ENCODE measurements around the gene ABCC3. TPM values are rescaled to one million over a fixed set of nuclear protein-coding genes. Genes with fewer than 3 reads are reported as not detected.
"Not testable (repeated sequence)": the region's sequence is repeated elsewhere in the genome, so short reads cannot be mapped to it uniquely, and the experiment has no call there.

Gene ABCC3
- total RNA-seq, 4 donors from 2014 or later: 297 to 655 (median 533) TPM

GRCh38 chr17:50679008-50679544, 44.4 kb downstream of the ABCC3 start:
- intact Hi-C loops (cut with DNase I; ENCODE audit: low total_unique reads) (no loop called here), in situ Hi-C loops (cut with MboI; ENCODE audit: low pct_ligation_motif_present in 1 of 4, low pct_unique_long_range_greater_than_20kb in 1 of 4, low sequenced_read_pairs in 3 of 4) (no loop called here)
- Histone ChIP-seq H3K4me1 (peaks cover 2 to 43% (median 37%) of the 10 kb centered on the region in 4 donors), H3K9me3 (no peaks in the 10 kb centered on the region), H3K36me3 (no peaks in the 10 kb centered on the region), H3K27ac (no peak overlapping the region), H3K27me3 (no peaks in the 10 kb centered on the region), H3K4me3 (no peak overlapping the region)
- TF ChIP-seq POLR2AphosphoS5 (IDR thresholded peaks at IDR 0.05) (no peak), EP300 (IDR thresholded peaks at IDR 0.05; ENCODE audit: low read depth) (no peak), CTCF (IDR thresholded peaks at IDR 0.05) (no peak), POLR2A (IDR thresholded peaks at IDR 0.05) (no peak)
- no peak for DNase-seq
- 89 to 92% methylated on average over 4 to 11 of the region's 11 CpGs for WGBS, 2 donors (ENCODE audit: low coverage in 1 of 2)

- no peaks in the 10 kb centered on the region for H3K9me3 ChIP-seq
- no peaks in the 10 kb centered on the region for H3K27me3 ChIP-seq
- peaks cover 2 to 42% (median 37%) of the 10 kb centered on the region in 4 donors for H3K4me1 ChIP-seq
- DNase-seq: no peak
- H3K36me3 ChIP-seq: no peaks in the 10 kb centered on the region
- no peak for TF ChIP-seq POLR2AphosphoS5 (IDR thresholded peaks at IDR 0.05)
- no peak for TF ChIP-seq EP300 (IDR thresholded peaks at IDR 0.05; ENCODE audit: low read depth)
- no peak for TF ChIP-seq POLR2A (IDR thresholded peaks at IDR 0.05)
- no peak for TF ChIP-seq CTCF (IDR thresholded peaks at IDR 0.05)
- in situ Hi-C loops (cut with MboI; ENCODE audit: low pct_ligation_motif_present in 1 of 4, low pct_unique_long_range_greater_than_20kb in 1 of 4, low sequenced_read_pairs in 3 of 4): no loop called here
- no peak overlapping the region for H3K27ac ChIP-seq
- intact Hi-C loops (cut with DNase I; ENCODE audit: low total_unique reads): no loop called here
- 95 to 100% methylated on average over 1 to 5 of the region's 5 CpGs for WGBS, 2 donors (ENCODE audit: low coverage in 1 of 2)
- H3K4me3 ChIP-seq: no peak overlapping the region
These were observed 45.4 kb downstream of the ABCC3 start for GRCh38 chr17:50680126-50680525.

- intact Hi-C loops (cut with DNase I; ENCODE audit: low total_unique reads); in situ Hi-C loops (cut with MboI; ENCODE audit: low pct_ligation_motif_present in 1 of 4, low pct_unique_long_range_greater_than_20kb in 1 of 4, low sequenced_read_pairs in 3 of 4); DNase-seq; H3K4me3 ChIP-seq; H3K36me3 ChIP-seq; H3K27me3 ChIP-seq; H3K9me3 ChIP-seq: not testable (repeated sequence)
- Histone ChIP-seq H3K27ac (peak overlapping the region; percentile 44 to 88 (median 54)), H3K4me1 (peaks cover 5 to 42% (median 37%) of the 10 kb centered on the region in 4 donors)
- WGBS, 2 donors (ENCODE audit: low coverage in 1 of 2): 53 to 65% methylated on average over 7 to 12 of the region's 12 CpGs
These were observed 46.0 kb downstream of the ABCC3 start for GRCh38 chr17:50680543-50681262.

GRCh38 chr17:50681263-50682200, 46.9 kb downstream of the ABCC3 start:
- no peaks in the 10 kb centered on the region for H3K9me3 ChIP-seq
- peaks cover 11 to 42% (median 38%) of the 10 kb centered on the region in 4 donors for H3K4me1 ChIP-seq
- H3K36me3 ChIP-seq: no peaks in the 10 kb centered on the region
- in situ Hi-C loops (cut with MboI; ENCODE audit: low pct_ligation_motif_present in 1 of 4, low pct_unique_long_range_greater_than_20kb in 1 of 4, low sequenced_read_pairs in 3 of 4) (no loop called here), intact Hi-C loops (cut with DNase I; ENCODE audit: low total_unique reads) (no loop called here)
- no peaks in the 10 kb centered on the region for H3K27me3 ChIP-seq
- H3K27ac ChIP-seq: peak overlapping the region; percentile 44 to 88 (median 54)
- no peak for DNase-seq
- H3K4me3 ChIP-seq: no peak overlapping the region
- WGBS, 2 donors (ENCODE audit: low coverage in 1 of 2): 47 to 56% methylated on average over 19 to 27 of the region's 27 CpGs
- TF ChIP-seq POLR2AphosphoS5 (IDR thresholded peaks at IDR 0.05) (peak in 1 of 3 donors; percentile 29), CTCF (IDR thresholded peaks at IDR 0.05) (peak; percentile 31 to 81 (median 47)), POLR2A (IDR thresholded peaks at IDR 0.05) (no peak)
